Activated naive CD8-positive, alpha-beta T cell (primary cell): Measurements from ENCODE around the gene NUDCD3.

ENCODE experiments used
- H3K27ac Mint-ChIP-seq: one replicate; pipeline ENCODE4 v1.8.0; 2021; ENCODE audit warnings: mixed read lengths
- H3K27me3 Mint-ChIP-seq: one replicate; pipeline ENCODE4 v1.8.0; 2021; ENCODE audit warnings: mixed read lengths
- H3K36me3 Mint-ChIP-seq: one replicate; pipeline ENCODE4 v1.8.0; 2021; ENCODE audit warnings: mixed read lengths
- H3K4me1 Mint-ChIP-seq: one replicate; pipeline ENCODE4 v1.8.0; 2021; ENCODE audit warnings: low read depth, mixed read lengths
- H3K4me3 Mint-ChIP-seq: one replicate; pipeline ENCODE4 v1.8.0; 2021; ENCODE audit warnings: mild to moderate bottlenecking, mixed read lengths
- H3K9me3 Mint-ChIP-seq: one replicate; pipeline ENCODE4 v1.8.0; 2021; ENCODE audit warnings: low read depth, mixed read lengths

Gene NUDCD3

GRCh38 chr7:44498230-44498954, 7.9 kb upstream of the NUDCD3 start:
- no peaks in the 10 kb centered on the region for H3K27me3 Mint-ChIP-seq
- H3K4me1 Mint-ChIP-seq: no peaks in the 10 kb centered on the region
- no peaks in the 10 kb centered on the region for H3K36me3 Mint-ChIP-seq
- H3K9me3 Mint-ChIP-seq: no peaks in the 10 kb centered on the region
- no peak overlapping the region for H3K27ac Mint-ChIP-seq
- H3K4me3 Mint-ChIP-seq: no peak overlapping the region

DNA sequence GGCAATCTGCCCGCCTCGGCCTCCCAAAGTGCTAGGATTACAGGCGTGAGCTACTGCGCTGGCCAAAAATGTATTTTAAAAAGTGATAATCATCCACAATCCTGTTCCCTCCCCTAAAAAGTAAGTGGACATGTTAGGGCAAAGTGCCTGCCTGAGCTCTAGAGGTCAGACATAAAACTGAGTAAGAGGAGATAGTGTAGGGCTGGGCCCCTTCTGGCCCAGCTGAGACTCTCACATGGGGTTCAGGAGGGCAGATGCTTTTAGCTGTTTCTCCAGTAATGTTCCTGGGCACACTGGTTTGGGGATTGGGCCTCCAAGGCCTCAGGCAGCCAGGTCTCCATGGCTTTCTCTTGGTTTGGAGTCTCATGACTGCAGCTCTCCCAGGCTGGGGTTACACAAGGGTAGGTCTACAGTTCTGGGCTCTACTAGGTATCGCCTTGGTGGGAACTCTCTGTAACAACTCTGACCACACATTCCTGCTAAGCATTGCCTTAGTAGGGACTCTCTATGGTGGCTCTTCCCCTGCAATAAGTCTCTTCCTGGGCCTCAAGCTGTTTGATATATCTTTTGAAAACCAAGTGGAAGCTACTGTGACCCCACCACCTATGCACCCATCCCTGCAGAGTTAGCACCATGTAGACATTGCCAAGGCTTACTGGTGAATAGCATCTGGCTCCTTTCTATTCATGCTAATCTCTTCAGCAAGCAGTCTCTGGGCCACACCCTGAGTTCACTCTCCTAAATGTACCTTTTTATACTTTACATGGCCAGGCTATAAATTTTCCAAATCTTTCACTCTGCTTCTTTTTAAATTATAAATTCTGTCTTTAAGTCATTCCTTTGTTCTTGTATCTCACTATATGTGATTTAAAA, 6.9 kb upstream of the NUDCD3 start:
- Mint-ChIP-seq H3K27ac (no peak overlapping the region), H3K27me3 (no peaks in the 10 kb centered on the region), H3K4me1 (no peaks in the 10 kb centered on the region), H3K4me3 (no peak overlapping the region), H3K36me3 (no peaks in the 10 kb centered on the region), H3K9me3 (no peaks in the 10 kb centered on the region)

- Mint-ChIP-seq H3K36me3 (no peaks in the 10 kb centered on the region), H3K4me1 (peaks cover under 1% of the 10 kb centered on the region), H3K4me3 (no peak overlapping the region), H3K9me3 (no peaks in the 10 kb centered on the region), H3K27ac (no peak overlapping the region), H3K27me3 (no peaks in the 10 kb centered on the region)
Measured at GRCh38 chr7:44496385-44496784, 5.9 kb upstream of the NUDCD3 start.

- Mint-ChIP-seq H3K36me3 (no peaks in the 10 kb centered on the region), H3K4me1 (peaks cover 8% of the 10 kb centered on the region), H3K9me3 (no peaks in the 10 kb centered on the region), H3K4me3 (no peak overlapping the region), H3K27me3 (no peaks in the 10 kb centered on the region), H3K27ac (no peak overlapping the region)
Measured at GRCh38 chr7:44494960-44495359, 4.5 kb upstream of the NUDCD3 start.

- Mint-ChIP-seq H3K9me3 (no peaks in the 10 kb centered on the region), H3K4me1 (peaks cover 41% of the 10 kb centered on the region), H3K27ac (peak overlapping the region; percentile 99), H3K36me3 (peaks cover 7% of the 10 kb centered on the region), H3K27me3 (no peaks in the 10 kb centered on the region), H3K4me3 (peak overlapping the region; percentile 92)
Measured at GRCh38 chr7:44491229-44491628, 771 bp upstream of the NUDCD3 start.

DNA sequence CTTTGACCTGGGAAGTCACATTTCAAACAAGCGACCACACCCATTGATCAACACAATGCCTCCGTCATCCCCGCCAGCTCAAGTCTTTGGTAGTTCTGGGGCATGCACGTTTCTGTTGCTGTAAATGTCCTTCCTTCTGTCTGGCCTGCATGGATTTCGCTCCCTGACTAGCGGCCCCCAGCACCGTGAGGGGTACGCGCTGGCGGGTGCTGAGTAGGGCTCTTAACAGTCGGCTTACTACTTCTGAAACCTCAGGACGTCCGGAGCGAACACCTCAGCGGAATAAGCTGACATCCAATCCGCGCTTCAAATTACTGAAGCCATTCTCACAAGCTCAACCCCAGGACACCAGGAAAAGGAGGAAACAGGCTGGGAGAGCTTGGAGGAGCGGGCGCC, 505 bp downstream of the NUDCD3 start:
- Mint-ChIP-seq H3K9me3 (no peaks in the 10 kb centered on the region), H3K4me3 (peak overlapping the region; percentile 92), H3K27me3 (no peaks in the 10 kb centered on the region), H3K36me3 (peaks cover 7% of the 10 kb centered on the region), H3K4me1 (peaks cover 53% of the 10 kb centered on the region), H3K27ac (peak overlapping the region; percentile 99)

GRCh38 chr7:44488955-44489354, 1.5 kb downstream of the NUDCD3 start:
- Mint-ChIP-seq H3K4me1 (peaks cover 63% of the 10 kb centered on the region), H3K27ac (peak overlapping the region; percentile 99), H3K36me3 (peaks cover 15% of the 10 kb centered on the region), H3K27me3 (no peaks in the 10 kb centered on the region), H3K4me3 (peak overlapping the region; percentile 92), H3K9me3 (peaks cover under 1% of the 10 kb centered on the region)

DNA sequence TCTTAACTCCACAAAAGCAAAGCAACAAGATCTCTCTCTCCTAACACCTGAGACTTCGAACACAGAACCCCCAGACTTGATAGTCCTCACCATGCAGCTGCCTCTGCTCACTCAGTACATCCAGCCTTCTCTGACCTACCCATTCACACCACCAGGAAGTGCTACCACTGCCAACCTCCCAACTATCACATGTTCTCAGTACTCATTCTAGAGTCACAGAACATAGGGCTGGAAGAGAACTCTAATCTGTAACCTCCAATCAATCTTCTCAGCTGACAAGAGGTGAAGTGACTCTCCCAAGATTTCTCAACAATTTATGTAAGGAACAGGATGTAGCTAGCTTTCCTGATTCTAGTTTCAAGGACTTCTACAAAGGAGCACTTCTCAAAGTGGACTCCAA, 3.8 kb downstream of the NUDCD3 start:
- Mint-ChIP-seq H3K27ac (peak overlapping the region; percentile 29), H3K36me3 (peaks cover 36% of the 10 kb centered on the region), H3K4me1 (peaks cover 80% of the 10 kb centered on the region), H3K27me3 (no peaks in the 10 kb centered on the region), H3K9me3 (peaks cover 5% of the 10 kb centered on the region), H3K4me3 (peak overlapping the region; percentile 74)

DNA sequence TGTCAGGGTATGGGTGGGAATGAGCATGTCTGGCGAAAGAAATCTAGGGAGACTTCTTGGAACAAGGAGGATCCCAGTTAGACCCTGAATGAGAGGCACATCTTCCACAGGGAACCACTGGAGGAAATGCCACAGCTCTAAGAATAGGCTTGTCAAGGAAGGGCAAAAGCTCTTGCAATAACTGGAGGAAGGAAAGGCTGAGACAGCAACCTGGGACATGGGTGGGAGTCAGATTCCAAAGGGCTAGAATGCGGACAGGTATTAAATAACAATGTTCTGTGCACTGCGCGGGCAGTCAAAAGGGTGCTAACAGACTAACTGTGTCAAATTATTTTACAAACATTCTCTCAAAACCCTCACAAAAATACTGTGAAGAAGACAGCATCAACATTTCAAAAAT, 4.5 kb downstream of the NUDCD3 start:
- H3K27me3 Mint-ChIP-seq: no peaks in the 10 kb centered on the region
- peaks cover 81% of the 10 kb centered on the region for H3K4me1 Mint-ChIP-seq
- H3K36me3 Mint-ChIP-seq: peaks cover 36% of the 10 kb centered on the region
- H3K9me3 Mint-ChIP-seq: peaks cover 5% of the 10 kb centered on the region
- H3K4me3 Mint-ChIP-seq: peak overlapping the region; percentile 74
- no peak overlapping the region for H3K27ac Mint-ChIP-seq

GRCh38 chr7:44484482-44485313, 5.8 kb downstream of the NUDCD3 start:
- H3K27me3 Mint-ChIP-seq: no peaks in the 10 kb centered on the region
- H3K4me3 Mint-ChIP-seq: peak overlapping the region; percentile 44
- no peak overlapping the region for H3K27ac Mint-ChIP-seq
- H3K36me3 Mint-ChIP-seq: peaks cover 36% of the 10 kb centered on the region
- H3K9me3 Mint-ChIP-seq: peaks cover 5% of the 10 kb centered on the region
- H3K4me1 Mint-ChIP-seq: peaks cover 85% of the 10 kb centered on the region

DNA sequence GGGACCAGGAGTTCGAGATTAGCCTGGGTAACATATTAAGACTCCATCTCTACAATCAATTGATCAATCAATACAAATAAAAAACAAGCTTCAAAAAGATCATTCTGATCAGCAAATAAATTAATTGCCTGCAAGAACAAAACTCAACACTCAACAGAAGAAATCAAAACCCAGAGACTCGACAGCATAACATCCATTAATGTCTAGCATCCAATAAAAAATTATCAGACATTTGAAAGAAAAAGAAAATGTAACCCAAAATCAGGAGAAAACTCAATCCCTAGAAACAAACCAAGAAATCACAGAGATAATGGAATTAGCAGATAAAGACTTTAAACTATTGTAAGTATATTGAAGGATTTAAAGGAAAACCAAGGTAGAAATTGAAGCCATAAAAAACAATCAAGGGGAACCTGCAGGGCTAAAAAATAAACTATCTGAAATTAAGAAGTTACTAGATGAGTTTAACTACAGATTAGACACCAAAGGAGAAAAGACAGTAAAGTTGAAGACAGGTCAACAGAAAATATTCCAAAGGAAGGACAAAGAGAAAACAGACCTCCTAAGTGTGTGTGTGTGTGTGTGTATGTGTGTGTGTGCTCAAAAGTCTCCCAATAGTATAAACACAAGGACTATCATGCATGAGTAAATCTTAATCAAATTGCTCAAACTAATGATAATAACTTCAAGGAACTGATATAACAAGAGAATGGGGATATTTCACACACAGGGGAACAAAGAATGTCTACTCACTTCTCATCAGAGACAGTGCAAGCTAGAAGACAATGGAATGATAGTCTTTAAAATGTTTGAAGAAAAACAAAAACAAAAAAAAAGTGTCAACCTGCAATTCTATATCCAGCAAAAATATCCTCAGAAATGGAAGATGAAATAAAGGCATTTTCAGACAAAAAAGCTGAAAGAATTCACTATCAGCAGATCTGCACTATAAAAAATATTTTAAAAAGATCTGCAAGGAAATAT, 7.7 kb downstream of the NUDCD3 start:
- H3K4me1 Mint-ChIP-seq: peaks cover 70% of the 10 kb centered on the region
- H3K9me3 Mint-ChIP-seq: peaks cover 5% of the 10 kb centered on the region
- no peak overlapping the region for H3K27ac Mint-ChIP-seq
- H3K4me3 Mint-ChIP-seq: no peak overlapping the region
- no peaks in the 10 kb centered on the region for H3K27me3 Mint-ChIP-seq
- H3K36me3 Mint-ChIP-seq: peaks cover 36% of the 10 kb centered on the region

GRCh38 chr7:44477938-44478337, 12.5 kb downstream of the NUDCD3 start:
- Mint-ChIP-seq H3K36me3 (peaks cover 18% of the 10 kb centered on the region), H3K27me3 (no peaks in the 10 kb centered on the region), H3K9me3 (no peaks in the 10 kb centered on the region), H3K4me3 (no peak overlapping the region), H3K27ac (no peak overlapping the region), H3K4me1 (peaks cover 56% of the 10 kb centered on the region)

GRCh38 chr7:44477063-44477830, 13.2 kb downstream of the NUDCD3 start:
- Mint-ChIP-seq H3K4me1 (peaks cover 55% of the 10 kb centered on the region), H3K9me3 (no peaks in the 10 kb centered on the region), H3K27me3 (no peaks in the 10 kb centered on the region), H3K36me3 (peaks cover 13% of the 10 kb centered on the region), H3K4me3 (no peak overlapping the region), H3K27ac (peak overlapping the region; percentile 25)
